Superior temporal gyrus (tissue), 1 donor: Measurements from ENCODE around the gene BANK1.
A peak's percentile ranks its signal among the peaks of the same experiment; 100 is the strongest.

Experiments
- DNase-seq: peaks from one replicate; pipeline ENCODE4 v3.0.0-alpha.2; 2016; ENCODE audit errors: extremely low spot score

Gene BANK1

GRCh38 chr4:102022343-102022742 lies 231.8 kb downstream of the BANK1 start:
- no peak for DNase-seq

GRCh38 chr4:102027961-102028360 lies 237.4 kb downstream of the BANK1 start:
- DNase-seq = no peak

- DNase-seq = no peak
Observed at GRCh38 chr4:102031406-102031805, 240.9 kb downstream of the BANK1 start.

GRCh38 chr4:102036016-102036415 lies 245.5 kb downstream of the BANK1 start:
- no peak for DNase-seq

GRCh38 chr4:102036619-102037376 lies 246.3 kb downstream of the BANK1 start:
- DNase-seq = peak; percentile 19

GRCh38 chr4:102037566-102037965 lies 247.0 kb downstream of the BANK1 start:
- no peak for DNase-seq

GRCh38 chr4:102042871-102043802 lies 252.6 kb downstream of the BANK1 start:
- no peak for DNase-seq

- DNase-seq = no peak
Observed at GRCh38 chr4:102047616-102048015, 257.1 kb downstream of the BANK1 start.

GRCh38 chr4:102055805-102056204 lies 265.3 kb downstream of the BANK1 start:
- no peak for DNase-seq

- DNase-seq = no peak
Observed at GRCh38 chr4:102057122-102057521, 266.6 kb downstream of the BANK1 start.

GRCh38 chr4:102061133-102061532 lies 270.6 kb downstream of the BANK1 start:
- DNase-seq = no peak

GRCh38 chr4:102064747-102065442 lies 274.4 kb downstream of the BANK1 start:
- no peak for DNase-seq

GRCh38 chr4:102076622-102077021 lies 286.1 kb downstream of the BANK1 start:
- DNase-seq = no peak

GRCh38 chr4:102080184-102080583 lies 289.7 kb downstream of the BANK1 start:
- DNase-seq = no peak

- peak; percentile 61 for DNase-seq
Observed at GRCh38 chr4:102089850-102090621, 299.5 kb downstream of the BANK1 start.

- no peak for DNase-seq
Observed at GRCh38 chr4:102091656-102092055, 301.1 kb downstream of the BANK1 start.

GRCh38 chr4:102094481-102094880 lies 304.0 kb downstream of the BANK1 start:
- peak; percentile 37 for DNase-seq

- DNase-seq = no peak
Observed at GRCh38 chr4:102103368-102103767, 312.8 kb downstream of the BANK1 start.

- no peak for DNase-seq
Observed at GRCh38 chr4:102104278-102104677, 313.7 kb downstream of the BANK1 start.

- no peak for DNase-seq
Observed at GRCh38 chr4:102105983-102106382, 315.5 kb downstream of the BANK1 start.

GRCh38 chr4:102114118-102114630 lies 323.6 kb downstream of the BANK1 start:
- DNase-seq = no peak
